GM15510 (cell line): ENCODE measurements around the gene TSEN34.

ENCODE experiments used
- POLR2A ChIP-seq: IDR thresholded peaks from 3 replicates; pipeline ENCODE4 v1.6.1; 2011; ENCODE audit warnings: borderline replicate concordance; ENCODE audit not compliant: insufficient read length; ENCODE audit errors: extremely low read depth

The TSEN34 gene

DNA sequence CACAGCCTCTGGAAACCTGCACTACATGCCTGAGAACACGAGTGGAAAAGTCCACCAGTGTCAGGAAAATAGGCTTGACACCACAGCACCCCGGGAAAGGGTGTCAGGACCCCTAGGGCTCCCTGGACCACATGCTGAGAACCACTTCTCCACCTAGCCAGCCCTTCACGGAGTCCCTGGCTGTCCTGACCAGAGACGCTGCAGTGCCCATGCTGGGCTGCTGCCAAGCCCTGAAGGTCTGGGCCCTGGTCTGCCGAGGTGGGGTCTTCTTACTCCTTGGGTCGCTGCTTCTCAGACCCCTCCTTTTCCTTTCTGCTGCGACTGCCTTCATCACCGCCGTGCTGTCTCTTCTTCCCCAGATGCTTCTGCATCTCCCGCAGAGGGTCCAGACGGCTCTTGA lies 34.6 kb upstream of the TSEN34 start:
- TF ChIP-seq POLR2A = peak; percentile 21

DNA sequence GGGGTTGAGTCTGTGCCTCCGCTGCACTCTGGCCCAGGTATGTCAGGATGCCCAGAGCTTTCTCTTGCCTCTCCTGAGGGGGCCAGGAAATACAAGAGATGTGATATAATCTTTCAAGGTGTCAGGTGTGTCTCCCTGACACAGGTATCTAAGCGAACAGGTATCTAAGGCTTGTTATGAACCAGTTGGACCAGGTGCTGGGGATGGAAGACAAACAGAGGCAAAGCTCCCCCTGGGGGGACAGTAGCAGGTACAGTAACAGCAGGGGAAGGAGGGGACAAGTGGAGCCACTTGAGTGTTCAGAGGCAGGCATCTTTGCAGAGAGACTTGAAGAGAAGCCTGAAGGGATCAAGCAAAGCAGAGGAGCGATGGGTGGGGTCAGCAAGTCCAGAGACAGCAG lies 34.2 kb upstream of the TSEN34 start:
- TF ChIP-seq POLR2A = no peak

DNA sequence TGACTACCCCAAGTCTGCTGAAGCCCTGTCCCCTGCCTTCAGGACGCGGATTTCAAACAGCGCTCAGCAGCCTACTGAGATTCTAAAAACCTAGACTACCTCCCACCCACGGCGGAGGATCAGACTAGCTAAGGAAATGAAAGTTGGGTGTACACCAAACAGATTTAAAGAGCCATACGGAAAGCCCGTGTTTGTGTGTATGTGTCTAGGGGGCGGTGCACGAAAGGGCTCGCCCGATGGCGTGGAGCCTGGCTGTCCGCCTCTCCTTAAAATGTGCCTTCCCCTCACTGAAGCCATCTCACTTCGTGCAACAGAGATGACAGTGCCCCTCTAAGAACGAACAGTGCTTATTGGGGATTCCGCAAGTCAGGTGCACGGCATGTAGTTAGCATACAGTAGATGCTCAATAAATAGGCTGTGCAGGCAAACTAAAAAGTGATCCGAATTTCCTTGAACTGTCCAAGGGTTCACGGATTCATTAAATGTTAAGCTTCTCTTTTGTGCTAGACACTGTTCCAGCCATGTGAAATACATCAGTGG lies 32.2 kb upstream of the TSEN34 start:
- TF ChIP-seq POLR2A = no peak

DNA sequence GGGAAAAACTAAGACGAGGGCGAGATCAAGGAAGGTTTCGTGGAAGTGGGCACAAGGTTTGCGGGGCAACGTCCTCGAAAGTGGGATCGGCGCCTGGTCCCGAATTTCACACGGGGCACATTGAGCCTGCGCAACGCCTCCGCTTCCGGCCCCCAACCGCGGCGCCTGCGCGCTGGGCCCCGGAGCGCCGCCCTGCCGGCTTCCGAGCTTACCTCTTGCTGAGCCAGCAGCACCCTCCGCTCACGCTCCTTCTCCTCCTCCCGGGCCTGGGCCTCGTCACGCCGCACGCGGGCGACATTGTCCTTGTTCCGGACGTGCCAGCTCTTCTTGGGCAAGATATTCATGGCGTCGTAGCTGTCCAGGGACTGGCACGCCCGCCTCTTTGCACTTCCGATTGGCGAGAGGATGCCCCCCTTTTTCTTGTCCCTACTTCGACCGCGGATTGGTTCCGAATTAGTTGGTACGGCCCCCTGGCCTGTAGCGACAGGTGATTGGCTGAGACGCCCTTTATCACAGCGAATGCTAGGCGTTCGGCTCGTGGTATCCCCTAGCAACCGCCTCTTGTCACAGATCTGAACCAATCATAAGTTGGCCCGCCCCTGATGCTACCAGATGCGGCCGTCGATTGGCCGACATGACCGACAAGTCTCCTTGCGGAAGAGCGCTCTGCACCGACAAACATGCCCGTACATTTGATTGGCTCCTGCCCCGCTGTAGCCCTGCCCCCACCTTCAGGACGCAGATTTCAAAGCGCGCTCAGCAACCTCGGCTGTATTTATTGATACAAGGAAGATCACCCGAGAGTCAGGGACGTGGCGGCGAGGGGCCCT lies 31.5 kb upstream of the TSEN34 start, which contains the start of gene LENG1:
Gene LENG1 (minus strand): TSS at position 370 of the 830 bp plus-strand sequence. CDS start 26 bp downstream, at position 344.
- TF ChIP-seq POLR2A = peak; percentile 80

DNA sequence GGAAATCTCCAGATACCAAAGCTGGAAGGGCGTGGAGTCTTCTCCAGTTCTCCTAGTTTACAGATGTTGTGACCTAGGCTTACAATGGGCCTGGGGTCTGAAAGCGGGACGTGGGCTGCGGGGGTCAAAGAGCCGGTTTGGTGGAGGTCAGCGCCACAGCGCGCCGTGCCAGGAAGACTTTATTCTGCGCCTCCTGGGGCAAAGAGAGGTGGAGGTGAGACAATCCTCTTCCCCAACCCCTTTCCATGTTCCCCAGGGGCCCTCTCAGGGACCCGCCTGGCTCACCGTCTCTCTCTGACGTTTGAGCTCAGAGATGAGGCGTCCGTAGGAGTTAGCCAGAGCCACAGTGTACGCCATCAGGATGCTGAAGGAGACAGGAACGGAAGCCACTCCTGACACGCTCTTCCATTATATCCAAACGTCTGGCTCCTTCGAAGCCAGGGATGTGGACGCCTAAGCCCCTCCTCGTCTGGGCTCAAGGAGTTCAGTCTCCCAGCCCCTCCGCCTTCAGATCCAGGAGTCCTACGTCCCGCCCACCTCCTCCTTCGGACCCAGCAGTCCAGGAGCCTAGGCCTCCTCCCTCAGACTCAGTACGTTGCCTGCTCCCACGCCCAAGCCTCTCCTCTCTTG lies 30.8 kb upstream of the TSEN34 start:
- TF ChIP-seq POLR2A = no peak

DNA sequence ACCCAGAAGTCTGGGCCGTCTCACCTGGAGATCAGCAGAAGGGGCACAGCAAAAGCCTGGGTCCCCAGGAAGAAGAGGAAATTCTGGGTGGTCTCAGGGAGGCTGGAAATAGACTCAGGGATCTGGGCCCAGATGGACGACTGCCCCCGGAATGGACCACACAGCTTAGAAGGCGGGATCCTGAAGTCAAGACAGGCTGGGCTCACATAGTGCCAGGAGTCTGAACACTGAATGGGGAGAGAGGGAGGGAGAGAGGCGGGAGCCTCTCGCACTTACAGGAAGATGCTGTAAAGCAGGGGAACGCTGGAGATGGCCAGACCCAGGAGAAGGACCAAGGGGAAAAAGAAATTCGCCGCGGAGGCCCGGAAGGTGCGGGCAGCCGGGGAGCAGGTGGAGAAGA lies 30.3 kb upstream of the TSEN34 start:
- no peak for TF ChIP-seq POLR2A

DNA sequence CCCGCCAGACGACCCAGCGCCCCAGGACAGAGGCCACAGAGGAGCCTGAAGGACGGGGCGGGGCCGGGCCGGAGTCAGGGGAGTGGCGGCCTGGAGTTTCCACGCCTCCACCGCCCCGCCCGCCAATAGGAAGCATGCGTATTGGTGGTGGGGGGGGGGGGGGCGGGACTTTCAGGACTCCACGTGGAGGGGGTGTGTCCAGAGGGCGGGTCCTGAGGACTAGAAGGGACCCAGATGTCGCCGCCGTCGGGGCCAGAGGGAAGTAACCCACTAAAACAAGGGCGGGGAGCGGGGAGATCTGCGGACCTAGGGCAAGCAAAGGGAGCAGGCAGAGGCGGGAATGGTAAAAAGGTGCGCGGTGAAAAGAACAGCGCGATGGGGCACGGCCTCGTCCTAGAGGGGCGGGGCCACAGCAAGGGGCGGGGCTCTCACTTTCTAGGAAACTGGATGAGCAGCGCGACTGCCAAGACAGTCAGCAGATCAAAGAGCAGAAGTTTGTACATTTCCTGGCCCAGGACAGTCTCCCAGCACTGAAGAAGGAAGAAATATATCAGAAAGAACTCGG lies 28.8 kb upstream of the TSEN34 start:
- TF ChIP-seq POLR2A = no peak

DNA sequence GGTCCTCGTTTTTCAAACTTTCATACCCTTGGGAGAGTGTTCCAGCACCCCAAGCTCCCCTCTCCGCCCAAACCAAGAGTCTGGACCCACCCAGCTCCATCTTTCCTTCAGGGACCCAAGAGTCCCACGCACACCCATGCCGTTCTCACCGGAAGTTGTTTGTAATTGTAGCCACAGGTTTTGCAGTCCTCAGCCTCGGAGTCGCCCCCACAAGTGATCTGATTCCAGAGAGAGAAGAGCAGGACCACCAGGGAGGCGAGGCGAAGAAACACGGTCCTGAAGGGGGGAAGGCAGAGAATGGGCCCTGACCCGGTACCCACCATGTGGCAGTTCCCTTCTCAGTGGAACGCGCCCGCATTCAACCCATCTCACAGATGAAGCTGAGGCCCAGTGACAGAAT lies 28.2 kb upstream of the TSEN34 start:
- no peak for TF ChIP-seq POLR2A

DNA sequence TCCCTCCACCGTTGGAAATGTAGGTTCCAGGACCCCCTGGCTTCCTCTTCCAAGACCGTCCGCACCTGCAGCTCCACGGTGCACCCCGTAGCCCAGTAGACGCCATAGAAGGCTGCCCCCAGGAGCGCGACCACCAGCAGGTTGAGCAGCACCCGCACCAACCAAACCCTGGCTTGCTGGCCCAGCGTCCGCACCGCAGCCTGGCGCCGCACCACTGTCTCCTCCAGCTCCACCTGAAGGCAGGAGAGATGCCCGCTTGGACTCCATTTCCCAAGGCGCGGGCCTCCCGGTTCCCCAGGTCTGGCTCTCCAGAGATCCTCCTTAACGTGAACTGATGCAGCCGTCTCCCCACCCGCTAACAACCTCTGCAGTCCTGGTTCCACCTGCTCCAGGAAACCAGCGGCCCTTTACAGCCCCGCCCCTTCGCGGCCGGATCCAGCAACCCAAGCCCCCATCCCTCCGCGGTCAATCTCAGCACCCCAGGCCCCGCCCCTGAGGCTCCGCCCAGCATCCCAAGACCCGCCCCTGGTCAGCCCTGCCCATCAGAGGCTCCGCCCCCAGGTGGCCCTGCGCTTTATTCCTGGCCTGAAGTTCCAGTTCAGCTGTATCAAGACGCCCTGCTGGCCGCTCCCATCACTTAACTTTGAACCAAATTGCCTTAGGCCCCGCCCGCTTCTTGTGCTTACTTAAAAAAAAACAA lies 26.6 kb upstream of the TSEN34 start:
- TF ChIP-seq POLR2A = no peak

DNA sequence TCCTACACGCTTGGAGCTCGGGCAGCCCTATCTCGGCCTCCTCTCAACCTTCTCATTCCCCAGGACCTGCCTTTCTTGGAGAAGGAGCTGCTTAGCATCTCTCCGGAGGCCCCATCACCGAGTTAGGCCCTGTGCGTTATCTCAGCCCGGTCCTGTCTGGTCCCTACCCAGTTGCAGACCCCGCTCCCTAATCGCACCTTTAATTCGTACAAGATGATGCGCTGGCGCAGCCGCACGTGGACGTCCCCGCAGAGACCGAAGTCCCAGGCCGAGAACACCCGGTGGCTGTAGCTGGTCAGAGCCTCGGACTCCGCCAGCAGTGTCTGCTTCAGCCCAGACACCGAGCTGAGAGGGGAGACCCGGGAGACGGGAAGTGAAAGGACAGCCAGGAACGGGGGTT lies 25.9 kb upstream of the TSEN34 start:
- TF ChIP-seq POLR2A = no peak

DNA sequence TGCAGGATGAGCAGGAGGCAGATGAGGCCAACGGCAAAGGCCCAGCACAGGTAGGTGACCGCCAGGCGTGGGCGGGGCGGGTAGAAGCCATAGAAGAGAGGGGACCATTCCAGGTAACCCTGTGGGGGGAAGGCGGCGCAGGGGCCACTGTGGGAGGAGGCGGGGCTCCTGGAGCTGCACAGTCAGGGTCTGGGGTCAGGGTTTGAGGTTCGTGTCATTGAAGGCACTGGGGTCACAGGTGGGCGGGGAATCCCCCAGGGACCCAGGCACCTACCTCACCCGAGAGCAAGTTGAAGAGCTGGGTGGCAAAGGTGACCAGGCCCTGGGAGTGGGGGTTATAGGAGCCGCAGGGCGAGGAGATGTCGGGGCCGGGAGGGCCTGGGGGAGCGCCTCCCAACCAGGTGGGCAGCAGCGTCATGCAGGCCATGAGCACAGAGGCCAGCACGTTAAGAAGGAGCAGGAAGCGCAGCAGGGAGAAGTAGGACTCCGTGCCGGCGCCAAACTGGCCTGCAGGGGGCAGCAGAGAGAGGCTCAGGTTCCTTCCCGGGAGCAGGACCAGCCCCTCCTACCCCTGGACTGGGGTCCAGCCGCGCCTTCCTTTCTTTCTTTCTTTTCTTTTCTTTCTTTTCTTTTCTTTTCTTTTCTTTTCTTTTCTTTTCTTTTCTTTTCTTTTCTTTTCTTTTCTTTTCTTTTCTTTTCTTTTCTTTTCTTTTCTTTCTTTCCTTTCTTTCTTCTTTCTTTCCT lies 22.8 kb upstream of the TSEN34 start:
- no peak for TF ChIP-seq POLR2A

DNA sequence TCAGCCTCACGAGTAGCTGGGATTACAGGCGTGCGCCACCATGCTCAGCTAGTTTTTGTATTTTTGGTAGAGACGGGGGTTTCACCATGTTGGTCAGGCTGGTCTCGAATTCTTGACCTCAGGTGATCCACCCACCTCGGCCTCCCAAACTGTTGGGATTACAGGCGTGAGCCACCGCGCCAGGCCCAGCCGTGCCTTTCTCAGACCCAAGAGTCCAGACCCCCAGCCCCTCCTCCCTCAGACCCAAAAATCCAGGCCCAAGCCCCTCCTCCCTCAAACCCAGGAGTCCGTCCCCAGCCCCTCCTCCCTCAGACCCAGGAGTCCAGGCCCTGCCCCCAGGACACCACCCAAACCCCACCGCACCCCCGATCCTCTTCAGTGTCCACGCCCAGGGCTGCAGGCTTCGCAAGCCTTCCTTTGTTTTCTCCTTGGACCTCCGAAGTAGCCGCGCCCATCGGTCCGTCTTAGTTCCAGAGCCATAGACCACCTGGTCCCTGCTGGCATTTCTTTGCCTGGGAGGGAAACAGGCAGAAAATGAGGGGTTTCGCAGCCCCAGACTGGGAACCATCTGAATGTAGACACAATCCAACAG lies 21.9 kb upstream of the TSEN34 start:
- TF ChIP-seq POLR2A = no peak

DNA sequence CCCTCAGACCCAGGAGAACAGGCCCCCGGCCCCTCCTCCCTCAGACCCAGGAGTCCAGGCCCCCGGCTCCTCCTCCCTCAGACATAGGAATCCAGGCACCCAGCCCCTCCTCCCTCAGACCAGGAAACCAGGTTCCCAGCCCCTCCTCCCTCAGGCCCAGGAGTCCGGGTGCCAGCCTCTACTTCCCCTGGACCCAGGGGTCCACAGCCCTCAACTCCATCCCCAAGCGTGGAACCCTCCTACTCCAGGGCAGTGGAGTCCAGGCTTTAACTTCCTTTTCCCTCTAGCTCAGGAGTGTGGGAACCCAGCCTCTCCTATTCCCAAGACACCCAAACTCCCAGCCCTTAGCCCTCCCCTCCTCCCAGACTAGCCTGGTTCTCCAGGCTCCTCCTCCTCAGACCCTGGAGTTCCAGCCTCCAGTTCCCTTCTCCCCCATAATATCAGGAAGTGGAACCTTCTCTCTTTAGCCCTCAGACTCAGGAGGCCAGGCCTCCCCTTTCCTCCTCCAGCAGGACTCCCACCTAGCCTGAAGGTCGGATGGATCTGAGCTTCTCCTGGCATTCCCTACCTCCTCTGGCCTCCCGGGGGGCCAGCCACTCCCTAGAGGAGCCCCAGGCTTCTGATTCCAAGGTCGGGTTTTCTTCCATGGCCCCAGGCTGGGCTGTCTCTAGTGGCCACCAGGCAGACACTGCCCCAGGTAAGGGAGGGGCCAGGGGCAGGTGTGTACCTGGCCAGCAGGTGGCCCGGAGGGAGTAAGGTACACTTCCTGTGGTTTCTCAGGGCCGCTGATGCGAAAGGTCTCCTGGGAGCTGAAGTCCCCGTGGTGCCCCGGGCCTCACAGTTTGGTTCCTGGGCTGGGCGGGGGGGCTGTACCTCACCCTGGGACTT lies 18.4 kb upstream of the TSEN34 start, which contains the start of gene TMC4:
Gene TMC4 (minus strand): TSS at position 690 of the 888 bp plus-strand sequence. CDS start 43 bp downstream, at position 647.
- TF ChIP-seq POLR2A = no peak
